ENCODE measurements around the gene KIF1A.

KIF1A gene

GRCh38 chr2:240718896-240719490 is 101.0 kb downstream of the KIF1A start:
- no peak for TF ChIP-seq CTCF (IDR thresholded peaks at IDR 0.05; ENCODE audit: insufficient read depth, low read length, poor library complexity, severe bottlenecking)
- Histone ChIP-seq H3K27me3 (replicated peaks; ENCODE audit: control insufficient read depth, insufficient read depth, low read length) (peaks cover 2% of the 10 kb centered on the region; the same call in 1 of the 2 replicates), H3K36me3 (ENCODE audit: control insufficient read depth, insufficient read depth, low read length) (no peaks in the 10 kb centered on the region), H3K4me3 (replicated peaks; ENCODE audit: low read depth, low read length) (no peak overlapping the region)
- DNase-seq (ENCODE audit: extremely low read depth, insufficient read length), result no peak

GRCh38 chr2:240717681-240718581 is 102.1 kb downstream of the KIF1A start:
- H3K36me3 ChIP-seq (ENCODE audit: control insufficient read depth, insufficient read depth, low read length), result no peaks in the 10 kb centered on the region
- DNase-seq (ENCODE audit: extremely low read depth, insufficient read length), result no peak
- peaks cover 2% of the 10 kb centered on the region; the same call in 1 of the 2 replicates for H3K27me3 ChIP-seq (replicated peaks; ENCODE audit: control insufficient read depth, insufficient read depth, low read length)

GRCh38 chr2:240717181-240717641 is 102.8 kb downstream of the KIF1A start:
- Histone ChIP-seq H3K4me3 (replicated peaks; ENCODE audit: low read depth, low read length) (no peak overlapping the region), H3K36me3 (ENCODE audit: control insufficient read depth, insufficient read depth, low read length) (no peaks in the 10 kb centered on the region), H3K27me3 (replicated peaks; ENCODE audit: control insufficient read depth, insufficient read depth, low read length) (peaks cover 2% of the 10 kb centered on the region; the same call in 1 of the 2 replicates)
- DNase-seq (ENCODE audit: extremely low read depth, insufficient read length), result no peak
- TF ChIP-seq CTCF (IDR thresholded peaks at IDR 0.05; ENCODE audit: insufficient read depth, low read length, poor library complexity, severe bottlenecking), result no peak

More at GRCh38 chr2:240717681-240718581, 102.1 kb downstream of the KIF1A start:
- H3K4me3 ChIP-seq (replicated peaks; ENCODE audit: low read depth, low read length), result no peak overlapping the region
- TF ChIP-seq CTCF (IDR thresholded peaks at IDR 0.05; ENCODE audit: insufficient read depth, low read length, poor library complexity, severe bottlenecking), result no peak

DNA sequence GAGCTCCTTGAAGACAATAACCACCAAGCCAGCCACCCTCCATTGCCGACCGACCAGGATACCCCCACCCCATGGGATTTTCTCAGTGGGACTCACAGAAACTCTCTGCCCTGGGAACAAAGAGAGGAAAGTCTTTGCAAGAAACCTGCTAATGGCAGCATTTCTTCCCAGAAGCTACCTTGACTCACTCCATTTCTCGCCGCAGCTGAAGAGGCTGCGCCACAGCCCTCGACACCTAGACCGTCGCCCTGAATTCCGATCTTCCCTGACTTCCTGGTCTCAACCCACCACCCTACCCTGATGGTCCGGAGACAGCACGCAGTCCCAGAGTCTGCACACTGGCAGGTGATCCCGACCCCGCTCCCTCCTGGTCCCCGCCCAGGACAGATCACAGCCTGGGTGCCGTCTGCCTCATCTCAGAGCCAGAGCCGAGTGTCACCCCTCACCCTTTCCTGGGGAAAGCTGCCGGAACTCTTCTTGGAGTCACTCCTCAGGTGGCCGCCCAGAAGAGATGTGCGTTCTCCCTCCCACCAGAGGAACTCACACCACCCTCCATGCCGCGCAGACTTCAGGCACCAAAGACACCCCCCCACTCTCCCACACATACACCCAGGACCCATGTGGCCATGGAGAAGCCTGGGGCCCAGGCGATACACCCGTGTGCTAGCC is 103.8 kb downstream of the KIF1A start:
- Histone ChIP-seq H3K27me3 (replicated peaks; ENCODE audit: control insufficient read depth, insufficient read depth, low read length) (peaks cover 2% of the 10 kb centered on the region; the same call in 1 of the 2 replicates), H3K4me3 (replicated peaks; ENCODE audit: low read depth, low read length) (no peak overlapping the region), H3K36me3 (ENCODE audit: control insufficient read depth, insufficient read depth, low read length) (no peaks in the 10 kb centered on the region)
- TF ChIP-seq CTCF (IDR thresholded peaks at IDR 0.05; ENCODE audit: insufficient read depth, low read length, poor library complexity, severe bottlenecking), result no peak
- no peak for DNase-seq (ENCODE audit: extremely low read depth, insufficient read length)

GRCh38 chr2:240714747-240715725 is 105.0 kb downstream of the KIF1A start:
- no peaks in the 10 kb centered on the region for H3K36me3 ChIP-seq (ENCODE audit: control insufficient read depth, insufficient read depth, low read length)
- no peak for TF ChIP-seq CTCF (IDR thresholded peaks at IDR 0.05; ENCODE audit: insufficient read depth, low read length, poor library complexity, severe bottlenecking)
- H3K27me3 ChIP-seq (replicated peaks; ENCODE audit: control insufficient read depth, insufficient read depth, low read length), result peaks cover 2% of the 10 kb centered on the region; the same call in 1 of the 2 replicates
- DNase-seq (ENCODE audit: extremely low read depth, insufficient read length), result no peak
- H3K4me3 ChIP-seq (replicated peaks; ENCODE audit: low read depth, low read length), result no peak overlapping the region

Measured in GM06990 (cell line).